IPS-NIHi7 (cell line): ENCODE measurements around the gene FAM163A.
A peak's percentile ranks its signal among the peaks of the same experiment; 100 is the strongest.
"Not testable (repeated sequence)": the region's sequence is repeated elsewhere in the genome, so short reads cannot be mapped to it uniquely, and the experiment has no call there.

Experiments
- DNase-seq: peaks from one replicate; pipeline ENCODE4 v3.0.0; 2012; ENCODE audit warnings: mixed read lengths; ENCODE audit errors: extremely low spot score

Gene FAM163A

DNA sequence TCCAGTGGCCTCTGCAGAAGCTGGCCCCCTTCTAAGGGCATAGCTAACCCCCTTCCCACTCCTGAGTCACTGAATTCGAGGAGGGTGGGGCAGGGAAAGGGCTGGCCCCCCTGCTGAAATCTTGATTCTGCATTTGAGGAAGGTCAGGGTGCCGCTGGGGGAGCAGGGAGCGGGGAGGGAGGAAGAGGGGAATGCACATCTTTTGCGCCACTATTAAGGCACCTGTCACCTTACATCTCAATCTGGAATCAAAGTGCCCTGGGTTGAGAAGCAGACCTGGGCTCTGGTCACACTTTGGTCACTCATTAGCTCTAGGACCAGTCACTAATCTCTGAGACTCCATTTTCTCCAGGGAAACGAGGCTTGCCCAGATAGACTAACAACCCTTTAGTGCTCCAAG lies 72.5 kb downstream of the FAM163A start:
- DNase-seq, result no peak

DNA sequence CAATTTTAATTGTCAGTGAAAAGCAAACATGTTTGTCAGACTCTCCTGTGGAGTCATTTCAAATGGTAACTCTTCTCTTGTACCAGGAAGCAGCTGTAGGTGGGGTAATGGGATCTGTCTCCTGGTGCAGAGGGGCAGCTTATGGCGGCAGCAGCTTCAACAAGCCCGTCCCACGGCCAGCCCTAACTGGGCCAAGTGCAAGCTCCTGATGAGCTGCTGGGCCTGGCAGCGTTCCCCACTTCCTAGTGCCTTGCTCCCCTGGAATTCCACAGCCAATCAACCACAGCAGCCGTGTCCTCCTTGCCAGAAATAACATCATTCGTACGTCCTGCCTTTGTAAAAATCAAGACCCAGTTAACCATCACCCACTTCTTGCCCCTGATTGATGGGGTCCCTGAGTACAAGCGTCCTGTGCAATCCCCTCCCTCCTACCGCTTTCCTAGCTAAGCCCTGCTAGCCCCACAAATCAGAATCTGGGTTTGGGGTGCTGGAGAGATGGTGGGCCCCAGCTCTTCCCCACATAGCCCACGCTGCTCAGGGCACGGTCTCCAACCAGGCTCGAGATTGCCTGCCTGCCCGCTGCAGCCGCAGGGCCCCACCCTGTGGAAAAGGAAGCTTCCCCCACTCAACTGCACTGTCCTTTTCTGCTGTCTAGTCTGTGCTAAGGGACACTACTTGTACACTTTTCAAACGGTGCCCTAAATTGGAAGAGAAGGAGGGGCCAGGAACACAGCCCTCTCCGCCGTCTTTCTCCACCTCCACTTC lies 73.3 kb downstream of the FAM163A start:
- peak; percentile 38 for DNase-seq

DNA sequence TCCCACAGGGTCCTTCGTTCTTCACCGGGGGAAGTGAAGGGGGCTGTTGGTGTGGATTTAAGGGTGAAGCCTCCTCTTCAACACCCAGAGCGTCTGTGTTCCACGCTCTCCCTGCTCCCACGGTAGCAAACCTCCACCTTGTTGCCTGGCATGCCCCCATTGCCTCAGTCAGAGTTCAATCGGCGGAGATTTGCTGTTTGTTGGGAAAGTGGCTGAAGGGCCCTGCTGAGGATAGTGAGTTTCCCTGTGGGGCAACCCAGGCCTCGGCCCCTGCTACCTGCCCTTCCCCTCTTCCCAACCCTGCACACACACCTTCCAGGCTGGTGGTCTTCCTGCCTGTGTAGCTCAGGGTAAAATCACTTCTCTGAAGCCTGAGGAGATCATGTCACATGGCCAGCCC lies 74.0 kb downstream of the FAM163A start:
- no peak for DNase-seq

DNA sequence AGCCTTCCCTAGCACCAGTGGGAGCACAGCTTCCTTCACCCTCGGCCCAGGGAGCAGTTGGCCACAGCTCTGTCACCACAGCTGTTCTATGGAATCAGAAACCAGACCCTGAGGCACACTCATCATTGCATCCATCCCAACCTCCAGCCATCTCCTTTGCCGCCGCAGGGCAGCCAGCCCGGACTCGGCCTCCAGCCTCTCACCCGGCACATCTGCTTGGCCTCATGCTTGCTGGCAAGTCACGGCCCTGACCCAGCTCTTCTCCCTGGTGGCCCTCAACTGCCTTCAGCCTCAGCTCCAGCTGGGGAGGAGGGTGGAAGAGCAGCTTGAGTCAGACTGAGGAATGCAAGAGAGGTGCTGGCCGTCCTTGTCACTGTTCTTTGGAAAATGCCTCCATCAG lies 74.7 kb downstream of the FAM163A start:
- DNase-seq, result no peak

DNA sequence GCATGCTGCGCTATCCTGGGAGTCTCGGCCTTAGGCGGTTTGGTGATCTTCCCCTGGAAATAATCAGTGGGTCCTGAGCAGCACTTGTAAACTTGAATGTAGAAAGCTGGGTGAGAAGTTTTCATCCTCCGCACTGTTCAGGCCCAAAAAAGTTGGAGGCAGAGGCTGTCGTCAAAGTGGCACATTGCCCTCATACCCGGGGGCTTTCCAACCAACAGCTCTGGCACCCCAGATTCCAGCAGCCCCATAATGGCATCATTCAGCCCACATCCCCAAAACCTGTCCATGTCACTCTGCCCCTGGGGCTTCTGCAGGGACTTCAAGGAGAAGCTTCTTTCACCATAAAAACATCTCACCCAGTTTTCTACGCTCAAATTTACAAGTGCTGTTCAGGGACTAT lies 75.2 kb downstream of the FAM163A start:
- no peak for DNase-seq

DNA sequence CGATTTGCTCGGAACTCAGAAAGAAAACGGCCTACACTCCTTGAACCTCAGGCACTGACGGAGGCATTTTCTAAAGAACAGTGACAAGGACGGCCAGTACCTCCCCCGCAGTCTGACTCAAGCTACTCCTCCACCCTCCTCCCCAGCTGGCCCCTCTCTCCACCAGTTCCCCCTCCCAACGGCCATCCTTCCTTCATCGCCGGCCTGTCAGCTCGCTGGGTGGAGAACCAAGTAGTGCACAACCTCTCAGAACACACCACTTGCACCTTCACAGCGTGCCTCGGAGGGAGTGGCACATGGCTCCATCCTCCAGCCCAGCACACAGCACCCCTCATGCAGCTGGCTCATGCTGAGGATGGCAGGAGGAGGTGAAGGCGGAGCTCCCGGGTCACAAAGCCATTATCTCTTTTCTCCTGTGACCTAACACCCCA lies 75.7 kb downstream of the FAM163A start:
- DNase-seq, result peak; percentile 48

DNA sequence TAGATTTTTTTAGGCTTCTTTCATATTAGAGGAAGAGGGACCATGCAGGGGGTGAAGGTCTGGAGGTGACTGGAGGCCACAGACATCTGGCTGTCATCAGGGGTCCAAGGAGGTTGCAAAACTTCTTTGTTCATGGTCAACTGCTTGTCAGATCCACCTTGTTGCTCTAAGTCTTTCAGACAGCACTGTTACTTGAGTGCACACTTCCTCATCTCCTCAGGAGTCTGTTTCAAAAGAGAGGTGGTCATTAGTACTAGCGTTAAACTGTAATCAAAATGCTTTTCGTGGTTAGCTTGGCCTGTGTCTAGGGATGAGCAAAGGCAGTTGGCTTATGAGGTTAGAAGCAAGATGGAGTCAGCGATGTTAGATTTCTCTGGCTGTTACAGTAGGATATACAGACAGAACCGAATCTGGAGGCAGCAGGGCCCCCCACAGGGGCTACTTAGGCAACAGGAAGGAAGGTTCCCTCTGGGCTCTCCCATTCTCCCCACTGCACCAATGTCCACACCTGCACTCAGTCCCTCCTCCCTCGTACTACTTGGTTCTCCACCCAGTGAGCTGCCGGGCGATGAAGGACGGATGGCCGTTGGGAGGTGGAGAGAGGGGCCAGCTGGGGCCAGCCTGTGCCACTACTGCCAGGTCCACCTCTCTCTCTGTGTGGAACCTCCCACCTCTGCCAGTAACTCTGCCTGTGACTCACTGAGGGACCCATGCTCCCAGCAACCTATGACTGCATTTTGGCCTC lies 77.3 kb downstream of the FAM163A start:
- no peak for DNase-seq

DNA sequence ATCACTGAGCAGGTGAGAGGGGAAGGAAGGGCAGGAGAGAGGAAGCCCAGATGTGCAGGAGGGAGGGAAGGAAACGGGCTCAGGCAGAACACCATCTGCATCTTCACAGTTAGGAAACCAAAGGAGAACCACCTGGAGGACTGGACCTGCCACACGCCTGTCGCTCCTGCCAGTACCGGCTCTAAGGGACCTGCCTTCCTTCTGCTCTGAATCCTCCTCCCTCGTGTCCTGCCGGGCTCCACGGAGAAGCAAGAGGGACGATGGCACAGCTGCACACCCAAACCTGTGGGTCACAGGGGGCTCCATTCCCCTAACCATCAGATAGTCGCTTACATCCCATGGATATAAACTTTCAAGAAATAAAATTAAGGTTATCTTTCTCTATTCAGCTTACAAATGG lies 78.4 kb downstream of the FAM163A start:
- DNase-seq, result no peak

DNA sequence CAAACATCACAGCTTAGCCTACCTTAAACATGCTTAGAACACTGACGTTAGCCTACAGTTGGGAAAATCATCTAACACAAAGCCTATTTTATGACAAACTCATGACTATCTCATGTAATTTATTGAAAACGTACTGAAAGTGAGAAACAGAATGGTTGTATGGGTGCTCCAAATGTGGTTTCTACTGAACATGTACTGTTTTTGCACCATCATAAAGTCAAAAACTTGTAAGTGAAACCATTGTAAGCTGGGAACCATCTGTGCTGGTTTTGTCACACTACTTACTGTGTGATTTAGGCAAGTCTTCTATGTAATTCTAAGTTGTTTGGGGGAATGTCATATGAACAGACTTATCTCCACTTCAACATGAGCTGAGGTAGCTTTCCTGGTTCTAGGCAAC lies 79.0 kb downstream of the FAM163A start:
- no peak for DNase-seq

DNA sequence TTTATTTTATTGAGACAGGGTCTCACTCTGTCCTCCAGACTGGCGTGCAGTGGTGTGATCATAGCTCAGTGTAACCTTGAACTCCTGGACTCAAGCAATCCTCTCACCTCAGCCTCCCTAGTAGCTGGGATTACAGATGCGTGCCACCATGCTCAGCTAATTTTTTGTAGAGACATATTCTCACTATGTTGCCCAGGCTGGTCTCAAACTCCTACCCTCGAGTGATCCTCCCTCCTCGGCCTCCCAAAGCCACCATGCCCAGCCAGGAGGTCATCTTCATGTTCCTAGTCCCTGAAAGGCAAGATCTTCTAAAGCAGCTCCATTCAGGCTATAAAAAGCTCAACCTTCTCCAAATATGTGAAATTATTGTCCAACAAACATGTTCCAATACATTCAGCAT lies 80.6 kb downstream of the FAM163A start:
- no peak for DNase-seq

DNA sequence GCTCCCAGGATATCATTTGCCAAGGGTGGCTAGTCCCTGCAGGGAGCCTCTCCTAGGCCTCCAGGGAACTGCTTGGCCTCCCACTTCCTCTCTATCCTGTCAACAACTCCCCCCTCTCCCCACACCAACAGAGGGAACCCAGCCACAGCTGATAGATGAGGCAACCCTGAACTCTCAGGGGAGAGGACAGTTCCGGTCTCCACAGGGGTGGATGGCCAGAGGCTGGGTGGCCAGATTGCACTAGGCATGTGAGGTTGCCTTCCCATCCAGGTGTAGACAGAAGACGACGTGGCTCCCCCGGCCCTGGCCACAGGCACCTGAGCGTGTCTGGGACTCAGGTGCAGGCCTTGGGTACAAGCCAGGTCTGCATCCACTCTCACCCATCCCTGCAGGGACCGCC lies 81.2 kb downstream of the FAM163A start:
- DNase-seq, result no peak

DNA sequence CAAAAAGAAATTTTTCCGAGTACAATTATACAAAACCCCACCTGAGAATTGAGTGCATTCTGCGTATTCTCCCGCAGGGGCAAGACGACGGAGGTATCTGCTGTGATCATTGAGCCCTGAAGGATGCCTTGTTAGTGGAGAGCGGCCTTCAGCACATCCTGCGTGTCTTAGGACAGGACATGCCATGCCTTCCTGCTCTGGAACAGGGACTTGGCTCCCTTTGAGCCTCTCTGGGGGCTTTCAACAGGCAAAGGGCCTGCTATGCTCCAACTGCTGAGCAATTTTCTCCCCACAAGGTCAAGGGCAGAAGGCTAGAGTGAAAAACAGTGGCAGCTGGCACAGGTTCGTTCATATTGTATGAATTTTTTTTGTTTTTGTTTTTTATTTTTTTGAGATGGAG lies 82.1 kb downstream of the FAM163A start:
- DNase-seq, result no peak

DNA sequence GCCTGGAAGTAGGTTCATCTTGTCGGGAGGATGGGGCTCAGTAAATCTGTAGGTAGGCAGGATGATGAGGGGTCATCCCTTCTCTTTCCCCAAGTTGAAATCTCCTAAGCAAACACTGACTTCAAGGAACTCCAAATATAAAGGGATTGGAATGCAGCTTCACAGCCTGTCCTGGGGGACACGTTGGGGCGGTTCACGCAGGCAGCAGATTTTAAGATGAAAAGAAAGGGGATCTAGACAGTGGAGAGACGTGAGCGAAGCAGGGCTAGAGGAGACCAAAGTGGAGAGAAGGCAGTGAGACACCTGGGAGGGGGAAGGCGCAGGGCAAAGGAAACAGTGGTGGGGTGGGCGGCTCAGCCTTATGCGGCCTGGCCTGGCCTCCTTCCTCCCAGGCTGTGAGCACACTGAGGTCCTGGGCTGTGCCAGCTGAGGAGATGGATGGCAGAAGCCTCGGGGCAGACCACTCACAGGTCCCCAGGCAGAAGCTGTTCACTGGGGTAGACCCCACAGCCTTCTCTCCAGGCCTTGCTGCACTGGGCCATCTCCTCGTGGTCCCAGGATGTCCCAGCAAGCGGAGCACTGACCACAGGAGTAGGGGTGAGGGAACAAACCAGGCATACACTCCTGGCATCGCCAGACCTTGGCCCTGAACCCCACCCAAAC lies 82.8 kb downstream of the FAM163A start:
- DNase-seq, result no peak

DNA sequence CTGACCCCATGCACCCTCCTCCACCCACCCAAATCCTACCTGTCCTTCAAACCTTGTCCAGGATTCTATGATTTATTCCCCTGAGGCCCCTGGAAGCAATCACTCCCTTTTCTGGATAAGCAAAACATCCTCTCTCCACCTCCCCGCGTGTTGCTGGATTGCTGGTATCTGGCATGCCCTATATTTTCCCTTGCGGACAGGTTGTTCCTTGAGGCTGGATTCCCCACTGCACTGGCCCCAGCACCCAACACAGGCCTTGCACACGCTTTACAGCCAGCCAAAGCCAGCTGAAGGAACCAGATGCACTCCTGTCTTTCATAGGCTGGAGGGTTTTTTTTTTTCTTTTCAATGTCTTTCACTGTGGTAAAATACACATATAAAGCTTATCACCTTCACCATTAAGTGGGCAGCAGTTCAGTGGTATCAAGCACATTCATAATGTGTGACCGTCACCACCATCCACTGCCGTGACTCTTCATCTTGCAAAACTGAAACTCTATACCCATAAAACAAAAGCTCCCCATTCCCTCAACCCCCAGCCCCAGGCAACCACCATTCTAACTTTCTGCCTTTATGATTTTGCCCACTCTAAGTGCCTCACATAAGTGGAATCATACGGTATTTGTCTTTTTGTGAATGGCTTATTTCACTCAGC lies 83.7 kb downstream of the FAM163A start:
- DNase-seq, result no peak

DNA sequence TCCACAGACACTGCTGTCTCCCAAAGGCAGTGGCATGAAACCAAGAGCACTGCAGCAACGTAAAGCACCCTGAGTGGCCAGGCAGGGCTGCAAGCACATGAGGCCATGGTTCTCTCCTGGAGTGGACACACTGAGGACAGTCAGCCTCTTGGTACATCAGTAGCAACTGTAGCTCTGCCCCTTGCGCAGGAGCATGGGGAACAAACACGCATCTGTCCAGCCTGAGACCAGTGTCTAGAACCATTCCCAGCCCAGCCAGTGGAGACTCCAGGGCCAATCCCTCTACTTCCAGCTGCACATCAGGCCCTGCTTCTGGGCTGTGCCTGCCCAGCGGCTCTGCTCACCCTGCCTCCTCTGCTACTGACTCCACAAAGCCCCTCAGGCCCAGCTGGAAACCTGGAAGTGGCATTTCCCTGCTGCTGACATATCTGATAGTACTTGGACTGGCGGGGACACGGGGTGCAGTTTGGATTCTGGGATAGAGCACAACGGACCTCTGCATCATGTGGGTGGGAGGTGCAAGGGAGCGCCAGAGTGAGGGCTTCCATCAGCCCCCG lies 85.5 kb downstream of the FAM163A start:
- DNase-seq, result no peak

DNA sequence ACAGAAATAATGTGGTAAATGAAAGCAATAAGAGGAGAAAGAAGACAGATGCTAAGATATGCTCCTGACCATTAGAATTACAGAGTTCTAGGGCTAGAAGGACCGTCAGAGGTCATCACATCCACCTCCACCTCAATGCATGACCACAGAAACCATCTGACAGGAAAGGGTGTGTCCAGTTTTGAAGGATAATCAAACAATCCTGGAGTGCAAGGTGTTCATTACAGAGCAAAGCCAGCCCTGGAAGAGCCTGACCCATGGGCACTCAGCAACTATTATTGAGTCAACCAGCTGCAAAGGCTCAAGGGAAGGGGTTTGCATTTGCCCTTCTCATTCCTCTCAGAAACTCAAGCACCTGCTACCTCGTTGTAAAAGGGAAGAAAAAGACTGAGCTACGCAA lies 88.1 kb downstream of the FAM163A start:
- DNase-seq, result no peak

DNA sequence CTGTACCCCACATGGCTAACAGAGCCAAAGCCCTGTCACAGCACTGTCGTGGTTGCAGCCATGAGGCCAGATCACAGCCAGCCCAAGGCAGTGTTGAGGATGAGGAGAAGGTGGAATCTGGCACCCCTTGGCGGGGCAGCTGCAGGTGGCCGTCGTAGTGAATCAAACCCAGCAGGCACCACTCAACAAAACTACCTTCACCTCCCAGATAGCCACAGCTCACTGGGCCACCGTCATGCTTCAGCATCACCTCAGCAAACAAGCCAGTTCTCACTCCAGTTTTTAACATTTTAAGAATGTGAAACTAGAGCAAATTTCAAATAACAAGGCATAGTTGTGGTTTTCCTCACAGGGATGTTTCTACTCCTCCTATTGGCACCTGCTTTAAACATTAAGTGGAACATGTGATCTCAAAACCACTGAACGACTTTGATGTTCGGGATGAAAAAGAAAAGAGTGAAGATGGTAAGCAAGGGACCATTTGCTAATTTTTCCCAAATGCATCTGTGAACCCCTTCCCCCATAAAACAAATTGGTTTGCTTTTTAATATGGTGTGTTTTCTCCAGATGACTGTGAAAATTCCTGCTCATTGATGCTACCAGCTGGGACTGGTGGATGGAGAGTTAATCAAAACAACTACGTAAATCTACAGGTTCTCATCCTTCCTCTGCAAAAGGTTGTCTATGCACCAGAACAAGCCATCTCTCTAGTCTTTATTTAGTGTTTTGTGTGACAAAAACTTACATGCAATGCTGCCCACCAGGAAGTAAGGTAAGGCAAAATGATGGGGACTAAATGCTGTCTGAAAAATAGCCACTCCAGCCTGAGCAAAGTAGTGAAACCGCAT lies 89.0 kb downstream of the FAM163A start:
- no peak for DNase-seq

DNA sequence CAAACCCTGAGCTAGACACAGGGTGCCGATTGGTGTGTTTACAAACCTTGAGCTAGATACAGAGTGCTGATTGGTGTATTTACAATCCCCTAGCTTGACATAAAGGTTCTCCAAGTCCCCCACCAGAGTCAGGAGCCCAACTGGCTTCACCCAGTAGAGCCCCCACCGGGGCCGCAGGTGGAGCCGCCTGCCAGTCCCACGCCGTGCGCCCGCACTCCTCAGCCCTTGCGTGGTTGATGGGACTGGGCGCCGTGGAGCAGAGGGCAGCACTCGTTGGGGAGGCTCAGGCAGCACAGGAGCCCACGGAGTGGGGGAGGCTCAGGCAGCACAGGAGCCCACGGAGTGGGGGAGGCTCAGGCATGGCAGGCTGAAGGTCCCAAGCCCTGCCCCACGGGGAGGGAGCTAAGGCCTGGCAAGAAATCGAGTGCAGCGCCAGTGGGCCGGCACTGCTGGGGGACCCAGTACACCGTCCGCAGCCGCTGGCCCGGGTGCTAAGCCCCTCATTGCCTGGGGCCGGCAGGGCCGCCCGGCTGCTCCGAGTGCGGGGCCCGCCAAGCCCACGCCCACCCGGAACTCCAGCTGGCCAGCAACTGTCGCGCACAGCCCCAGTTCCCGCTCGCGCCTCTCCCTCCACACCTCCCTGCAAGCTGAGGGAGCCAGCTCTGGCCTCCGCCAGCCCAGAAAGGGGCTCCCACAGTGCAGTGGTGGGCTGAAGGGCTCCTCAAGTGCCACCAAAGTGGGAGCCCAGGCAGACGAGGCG lies 93.8 kb downstream of the FAM163A start:
- not testable (repeated sequence) for DNase-seq

DNA sequence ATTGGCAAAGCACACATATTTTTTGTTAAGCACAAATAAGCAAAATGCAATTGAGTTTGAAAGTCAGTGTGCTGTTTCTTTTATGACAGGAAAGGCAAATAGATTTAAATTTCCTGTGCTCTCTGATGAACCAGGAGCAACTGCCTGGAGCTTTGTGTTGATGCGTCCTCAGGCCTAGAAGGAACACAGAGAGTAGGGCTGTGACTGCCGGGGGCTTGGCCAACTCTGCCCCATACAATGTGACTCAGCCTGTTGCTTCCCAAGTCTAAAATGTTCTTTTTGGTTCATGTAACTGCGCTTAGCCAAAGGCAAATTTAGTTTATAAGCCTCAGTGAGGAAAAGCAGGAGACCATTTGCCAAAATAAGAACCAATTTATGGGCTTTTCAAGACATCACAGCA lies 97.0 kb downstream of the FAM163A start:
- DNase-seq, result no peak

DNA sequence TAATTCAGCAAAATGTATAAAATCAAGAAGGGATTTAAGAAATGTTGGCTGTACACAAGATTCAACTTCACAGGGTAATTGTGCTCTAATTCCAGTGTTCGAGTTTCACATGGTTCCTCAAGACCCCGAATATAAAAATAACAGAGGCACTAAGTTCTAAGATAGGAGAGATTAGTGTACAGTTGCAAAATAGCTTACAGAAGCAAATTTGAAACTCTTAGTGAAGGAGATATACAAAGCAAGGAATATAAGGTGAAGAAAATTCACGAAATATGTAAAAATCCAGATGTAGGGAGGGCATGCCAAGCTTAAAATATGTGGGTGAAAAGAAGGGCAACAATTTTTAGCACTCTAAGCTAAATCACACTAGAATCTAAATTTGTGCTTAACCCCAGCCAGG lies 105.1 kb downstream of the FAM163A start:
- DNase-seq, result no peak
